ES-I3 (cell line): ENCODE results near the gene OXCT1.
"Not testable (repeated sequence)": the region's sequence is repeated elsewhere in the genome, so short reads cannot be mapped to it uniquely, and the experiment has no call there.

Source experiments
- H3K36me3 ChIP-seq: 2 replicates; pipeline ENCODE4 v1.6.1; 2013; ENCODE audit warnings: mild to moderate bottlenecking, low read length, control low read depth, moderate library complexity; ENCODE audit not compliant: insufficient read depth
- H3K4me1 ChIP-seq: 2 replicates; pipeline ENCODE4 v1.6.1; 2013; ENCODE audit warnings: mild to moderate bottlenecking, control low read depth, low read length; ENCODE audit not compliant: insufficient read depth
- H3K9ac ChIP-seq: 2 replicates; pipeline ENCODE4 v1.6.1; 2013; ENCODE audit warnings: low read depth, mild to moderate bottlenecking, low read length, moderate library complexity
- H3K9me3 ChIP-seq: 2 replicates; pipeline ENCODE4 v1.6.1; 2013; ENCODE audit warnings: mild to moderate bottlenecking, low read length, moderate library complexity; ENCODE audit not compliant: control insufficient read depth, insufficient read depth

Gene OXCT1

DNA sequence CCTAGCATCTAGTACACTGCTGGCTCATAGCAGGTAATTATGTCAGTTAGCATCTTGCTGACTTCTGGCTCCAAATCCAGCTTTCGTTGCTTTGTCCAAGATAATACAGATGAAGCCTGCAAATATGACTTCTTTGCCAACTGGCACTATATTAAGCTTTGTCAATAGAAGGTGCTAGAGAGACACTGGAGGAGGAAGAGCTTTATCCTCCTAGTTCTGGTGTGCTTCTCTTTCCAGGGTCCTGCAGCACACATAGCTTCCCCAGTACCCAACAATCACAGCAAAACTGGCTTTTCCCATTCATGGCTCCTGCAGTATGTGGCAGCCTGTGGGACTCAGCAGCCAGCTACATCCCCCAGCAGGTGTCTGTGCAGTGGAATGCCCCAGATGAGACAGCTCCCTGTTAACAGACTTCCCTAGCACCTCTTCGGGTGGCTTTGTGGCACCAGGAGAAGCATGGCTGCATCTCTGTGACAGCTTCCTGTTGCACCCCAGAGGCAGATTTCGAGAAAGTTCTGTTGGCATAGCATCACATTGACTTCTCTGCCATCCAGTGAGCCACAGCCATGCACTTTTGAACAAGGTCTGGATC lies 147.8 kb downstream of the OXCT1 start:
- H3K9me3 ChIP-seq, result no peaks in the 10 kb centered on the region
- no peaks in the 10 kb centered on the region for H3K36me3 ChIP-seq
- H3K9ac ChIP-seq, result no peak overlapping the region
- no peaks in the 10 kb centered on the region for H3K4me1 ChIP-seq

DNA sequence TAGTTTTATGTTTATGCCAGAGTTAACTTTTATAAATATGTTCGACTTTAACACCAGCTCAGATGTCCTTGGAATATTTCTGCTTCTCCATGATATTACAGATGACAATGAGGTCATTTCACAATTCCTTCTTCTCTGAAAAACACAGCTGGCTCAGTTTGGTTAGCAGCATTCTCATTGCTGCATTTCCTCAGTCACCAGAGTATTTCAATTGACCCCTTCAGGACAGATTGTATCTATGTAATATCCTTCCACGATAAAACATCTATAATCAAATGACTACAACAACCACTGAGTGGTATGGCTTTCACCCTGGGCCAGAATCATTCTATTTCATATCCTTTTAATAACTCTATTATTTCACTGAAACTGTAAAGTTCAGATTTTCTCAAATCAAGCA lies 148.7 kb downstream of the OXCT1 start:
- no peaks in the 10 kb centered on the region for H3K36me3 ChIP-seq
- H3K9me3 ChIP-seq, result no peaks in the 10 kb centered on the region
- no peaks in the 10 kb centered on the region for H3K4me1 ChIP-seq
- no peak overlapping the region for H3K9ac ChIP-seq

DNA sequence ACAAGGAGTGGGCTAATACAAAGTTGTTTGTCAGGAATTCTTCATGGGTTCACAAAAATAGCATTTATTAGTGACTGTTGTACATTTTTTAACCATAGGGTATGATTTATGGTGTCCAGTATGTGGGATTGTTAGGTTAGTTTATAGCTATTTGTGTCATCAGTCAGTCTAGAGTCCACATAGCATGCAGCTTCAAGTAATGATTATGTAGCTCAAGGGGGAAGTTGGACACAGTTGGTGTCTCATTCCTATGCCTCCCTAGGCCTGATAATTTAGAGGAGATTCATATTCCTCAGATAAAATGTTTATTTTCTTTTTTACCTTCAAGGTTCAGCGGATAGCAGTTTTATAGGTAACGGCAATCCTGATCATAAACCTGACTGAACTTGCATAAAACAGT lies 153.8 kb downstream of the OXCT1 start:
- no peaks in the 10 kb centered on the region for H3K9me3 ChIP-seq
- H3K36me3 ChIP-seq, result no peaks in the 10 kb centered on the region
- no peaks in the 10 kb centered on the region for H3K4me1 ChIP-seq

DNA sequence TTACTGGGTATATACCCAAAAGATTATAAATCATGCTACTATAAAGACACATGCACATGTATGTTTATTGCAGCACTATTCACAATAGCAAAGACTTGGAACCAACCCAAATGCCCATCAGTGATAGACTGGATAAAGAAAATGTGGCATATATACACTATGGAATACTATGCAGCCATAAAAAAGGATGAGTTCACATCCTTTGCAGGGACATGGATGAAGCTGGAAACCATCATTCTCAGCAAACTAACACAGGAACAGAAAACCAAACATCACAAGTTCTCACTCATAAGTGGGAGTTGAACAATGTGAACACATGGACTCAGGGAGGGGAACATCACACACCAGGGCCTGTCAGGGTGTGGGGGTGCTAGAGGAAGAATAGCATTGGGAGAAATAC lies 155.8 kb downstream of the OXCT1 start:
- not testable (repeated sequence) for H3K36me3 ChIP-seq, H3K9ac ChIP-seq, H3K4me1 ChIP-seq, H3K9me3 ChIP-seq

More for the DNA sequence above, 153.8 kb downstream of the OXCT1 start:
- H3K9ac ChIP-seq, result no peak overlapping the region

DNA sequence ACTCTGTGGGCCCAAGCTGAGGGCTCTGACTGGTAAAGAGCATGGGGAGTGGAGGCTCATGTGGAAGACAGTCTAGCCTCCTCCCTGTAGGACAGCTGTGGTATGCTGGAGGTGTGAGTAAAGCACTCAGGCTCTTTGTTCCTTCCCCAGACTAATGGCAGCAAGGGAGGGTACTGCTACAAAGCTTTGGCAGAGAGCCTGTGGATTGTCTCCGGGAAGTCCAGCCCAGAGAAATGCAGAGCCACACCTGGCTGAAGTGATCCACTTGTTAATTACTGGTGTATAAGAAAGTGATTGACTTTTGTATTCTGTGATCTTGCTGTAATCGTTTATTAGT lies 161.7 kb downstream of the OXCT1 start:
- Histone ChIP-seq H3K9ac (no peak overlapping the region), H3K4me1 (no peaks in the 10 kb centered on the region), H3K9me3 (no peaks in the 10 kb centered on the region)

DNA sequence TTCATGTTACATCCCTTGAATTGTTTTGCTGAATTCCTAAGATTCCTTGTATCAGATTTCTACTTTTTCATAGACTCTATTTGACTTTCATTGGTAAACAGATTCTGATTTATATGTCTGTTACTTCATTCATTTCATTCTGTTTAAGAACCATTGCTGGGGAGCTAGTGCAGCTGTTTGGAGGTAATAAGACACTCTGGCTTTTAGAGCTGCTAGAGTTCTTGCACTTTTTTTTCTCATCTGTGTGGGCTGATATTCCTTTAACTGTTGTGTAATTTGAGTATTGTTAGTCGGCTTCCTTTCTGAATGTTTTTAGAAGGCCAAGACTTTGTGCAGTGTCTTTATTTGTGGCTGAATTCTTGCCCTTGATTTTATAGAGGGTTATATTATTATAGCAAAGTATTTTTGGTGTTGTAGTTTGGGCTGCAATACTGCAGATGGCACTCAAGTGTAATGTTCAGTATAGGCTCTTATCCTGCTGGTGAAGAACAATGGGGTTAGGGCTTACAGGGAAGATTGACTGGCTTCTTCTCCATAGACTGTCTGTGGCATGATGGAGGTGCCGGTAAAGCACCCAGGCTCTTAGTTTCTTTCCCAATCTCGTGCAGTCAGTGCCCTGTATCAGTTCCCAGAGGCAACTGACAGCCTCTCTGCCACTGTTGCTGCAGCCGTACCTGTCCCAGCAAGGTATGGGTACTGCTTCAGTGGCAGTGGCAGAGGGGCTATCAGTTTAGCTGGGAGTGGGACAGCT lies 162.2 kb downstream of the OXCT1 start:
- H3K9me3 ChIP-seq, result no peaks in the 10 kb centered on the region

More for the DNA sequence above, 161.7 kb downstream of the OXCT1 start:
- no peaks in the 10 kb centered on the region for H3K36me3 ChIP-seq

DNA sequence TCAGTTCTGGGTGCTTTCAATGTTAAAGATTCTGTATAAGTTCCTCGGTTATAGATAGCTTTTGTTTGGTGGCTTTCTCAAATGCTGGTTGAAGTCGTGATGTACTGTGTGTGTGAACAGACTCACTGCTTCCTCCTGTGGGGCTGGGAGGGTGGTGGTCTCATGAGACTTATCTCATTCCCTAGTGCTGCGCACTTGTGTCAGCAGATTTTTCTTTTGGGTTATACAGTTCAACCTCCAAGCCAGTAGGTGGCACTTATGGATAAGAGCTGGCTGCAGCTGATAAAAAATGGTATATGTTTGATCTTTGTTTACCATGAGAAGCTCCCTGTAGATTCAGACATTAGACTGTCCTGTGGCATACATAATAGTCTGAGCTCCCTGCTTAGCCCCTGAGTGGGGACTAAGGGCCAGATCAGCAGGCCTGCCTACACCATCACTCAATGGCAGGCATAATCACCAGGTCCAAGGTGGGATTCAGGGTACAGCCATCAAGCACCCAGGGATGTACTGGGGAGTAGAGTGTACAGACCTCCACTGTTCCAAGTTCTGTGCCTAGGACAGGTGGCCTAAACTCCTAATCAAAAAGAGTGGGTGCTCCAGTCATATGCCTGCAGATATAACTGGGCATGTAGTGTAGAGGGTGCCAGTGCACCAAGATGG lies 174.2 kb downstream of the OXCT1 start:
- no peak overlapping the region for H3K9ac ChIP-seq
- H3K36me3 ChIP-seq, result no peaks in the 10 kb centered on the region
- no peaks in the 10 kb centered on the region for H3K4me1 ChIP-seq
- no peaks in the 10 kb centered on the region for H3K9me3 ChIP-seq

More for the DNA sequence above, 162.2 kb downstream of the OXCT1 start:
- Histone ChIP-seq H3K9ac (no peak overlapping the region), H3K4me1 (no peaks in the 10 kb centered on the region), H3K36me3 (no peaks in the 10 kb centered on the region)

DNA sequence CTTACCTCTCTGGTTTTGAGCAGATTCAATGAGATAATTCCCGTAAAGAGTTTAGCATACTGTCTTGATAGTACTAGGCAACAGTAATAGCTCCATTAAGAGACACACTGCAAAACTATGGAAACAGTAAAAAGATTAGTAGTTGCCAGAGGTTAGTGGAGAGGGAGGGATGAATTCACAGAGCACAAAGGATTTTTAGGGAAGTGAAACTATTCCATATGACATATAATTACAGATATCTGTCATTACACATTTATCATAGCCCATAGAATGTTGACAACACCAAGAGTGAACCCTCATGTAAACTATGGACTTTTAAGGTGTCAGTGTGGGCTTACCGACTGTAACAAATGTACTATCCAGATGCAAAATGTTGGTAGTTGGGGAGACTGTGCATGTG lies 183.5 kb downstream of the OXCT1 start:
- no peaks in the 10 kb centered on the region for H3K9me3 ChIP-seq
- H3K4me1 ChIP-seq, result no peaks in the 10 kb centered on the region

DNA sequence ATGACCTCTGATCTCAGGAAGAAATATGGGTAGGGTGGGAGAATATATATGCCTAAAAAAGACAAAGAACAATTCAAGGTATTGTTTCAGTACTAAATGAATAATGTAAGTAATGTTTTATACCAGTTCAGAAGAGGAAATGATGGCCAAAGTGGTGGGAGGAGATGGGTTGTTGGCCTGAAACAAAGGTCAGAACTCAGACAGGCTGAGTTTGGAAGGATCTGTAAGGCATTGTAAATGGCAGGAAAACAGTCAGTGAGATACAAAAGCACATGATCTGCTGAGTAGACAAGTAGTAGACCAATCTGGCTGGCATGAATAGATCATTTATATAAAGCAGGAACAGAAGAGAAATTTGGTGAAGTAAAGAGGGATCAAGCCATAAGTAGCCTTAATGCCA lies 184.0 kb downstream of the OXCT1 start:
- Histone ChIP-seq H3K36me3 (no peaks in the 10 kb centered on the region), H3K9me3 (no peaks in the 10 kb centered on the region), H3K4me1 (no peaks in the 10 kb centered on the region), H3K9ac (no peak overlapping the region)

More for the DNA sequence above, 183.5 kb downstream of the OXCT1 start:
- H3K36me3 ChIP-seq, result no peaks in the 10 kb centered on the region
- no peak overlapping the region for H3K9ac ChIP-seq

DNA sequence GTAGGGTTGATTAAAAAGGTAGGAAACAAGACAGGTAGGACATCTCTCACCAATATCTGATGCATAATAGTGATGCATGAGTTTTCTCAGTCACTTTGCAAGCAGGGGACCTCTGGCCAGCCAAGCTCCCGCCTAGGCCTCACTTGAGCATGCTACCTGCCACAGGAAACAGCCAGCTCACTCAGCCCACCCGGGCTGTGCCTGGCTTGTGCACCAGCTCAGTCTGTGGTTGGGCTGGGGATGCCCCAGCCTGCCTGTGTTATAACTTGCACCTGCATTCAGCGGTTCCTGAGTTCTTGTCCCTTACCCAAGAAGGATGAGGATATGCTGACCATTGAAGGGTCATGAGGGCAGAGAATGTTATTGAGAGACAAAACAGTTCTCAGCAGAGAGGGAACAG lies 187.0 kb downstream of the OXCT1 start:
- Histone ChIP-seq H3K36me3 (no peaks in the 10 kb centered on the region), H3K4me1 (no peaks in the 10 kb centered on the region), H3K9me3 (no peaks in the 10 kb centered on the region), H3K9ac (no peak overlapping the region)

DNA sequence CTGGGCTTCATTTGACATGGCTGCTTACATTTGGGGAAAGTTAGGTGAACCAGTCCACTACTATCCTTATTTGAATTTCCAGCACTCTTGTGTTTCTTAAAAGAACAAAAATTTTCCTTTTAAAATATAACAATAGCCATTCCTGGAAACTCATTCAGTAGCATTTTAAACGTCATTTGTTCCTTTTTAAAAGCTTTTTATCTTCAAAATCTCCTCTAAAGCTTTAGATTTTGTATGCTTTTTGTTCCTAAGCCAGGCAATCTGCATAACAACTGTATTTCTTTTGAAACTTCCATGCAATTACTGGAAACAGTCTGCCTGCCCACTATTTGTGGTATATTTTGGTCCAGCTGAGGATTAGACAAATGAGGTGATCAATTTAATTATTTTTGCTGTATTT lies 187.6 kb downstream of the OXCT1 start:
- Histone ChIP-seq H3K4me1 (no peaks in the 10 kb centered on the region), H3K36me3 (no peaks in the 10 kb centered on the region), H3K9me3 (no peaks in the 10 kb centered on the region), H3K9ac (no peak overlapping the region)

DNA sequence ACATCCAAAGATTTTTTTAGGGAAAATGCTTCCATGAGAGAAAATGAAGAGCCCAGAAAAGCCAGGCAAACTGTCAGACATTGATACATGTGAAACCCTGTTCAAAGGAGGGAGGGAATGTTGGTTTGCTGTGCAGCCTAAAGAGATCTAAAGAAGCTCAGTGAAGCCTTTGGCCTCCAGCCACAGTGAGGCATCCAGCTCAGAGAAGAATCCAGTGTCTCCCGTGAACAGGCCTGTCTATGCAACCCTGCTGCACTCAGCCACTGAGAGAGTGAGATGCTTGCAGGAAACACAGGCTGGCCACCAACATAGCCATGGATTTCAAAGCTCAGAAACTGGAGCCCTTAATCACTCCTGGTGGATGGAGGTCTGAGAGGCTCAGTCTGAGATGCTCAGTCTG lies 188.4 kb downstream of the OXCT1 start:
- Histone ChIP-seq H3K9ac (no peak overlapping the region), H3K4me1 (no peaks in the 10 kb centered on the region), H3K36me3 (no peaks in the 10 kb centered on the region), H3K9me3 (no peaks in the 10 kb centered on the region)
